BJ (cell line): ENCODE results near the gene TCN2. TPM values are rescaled to one million over a fixed set of nuclear protein-coding genes. Genes with fewer than 3 reads are reported as not detected.

Source experiments
- CTCF ChIA-PET: fragments of 350-600 bp; formaldehyde crosslinking; extraction: SDS; loops from one replicate; lab custom pipeline; 2021; ENCODE audit warnings: antibody characterized with exemption, inconsistent platforms; lab: Yijun Ruan, JAX
- POLR2A ChIA-PET: fragments of 300-600 bp; sonication (Branson Sonifier 250); formaldehyde crosslinking; extraction: SDS; loops from one replicate; lab custom pipeline; 2021; ENCODE audit warnings: antibody characterized with exemption; lab: Charles Lee
- DNase-seq: peaks from one replicate; pipeline ENCODE4 v3.0.0-alpha.2; 2011; ENCODE audit warnings: low read depth
- H3K27me3 ChIP-seq: 2 replicates; pipeline ENCODE4 v1.6.0; 2011; ENCODE audit warnings: low read length; ENCODE audit not compliant: control insufficient read depth, insufficient read depth
- H3K36me3 ChIP-seq: 2 replicates; pipeline ENCODE4 v1.5.1; 2011; ENCODE audit warnings: low read length; ENCODE audit not compliant: control insufficient read depth, insufficient read depth
- H3K4me3 ChIP-seq: 2 replicates; pipeline ENCODE4 v1.5.1; 2011; ENCODE audit warnings: low read depth, mild to moderate bottlenecking, control low read depth, low read length
- polyA plus RNA-seq: library from polyadenylated mRNA; depleted of rRNA; stranded (reverse); fragments of >200 nt; gene quantifications from 2 replicates; pipeline ENCODE4 v1.2.3, GENCODE V29; 2011
- TF ChIP-seq, protein P1 (sequence below): IDR thresholded peaks from 2 replicates; pipeline ENCODE4 v1.5.1; 2011; ENCODE audit warnings: low read depth, mild to moderate bottlenecking, control low read depth, inconsistent platforms, low read length, moderate library complexity; ENCODE audit not compliant: insufficient read depth

TCN2 gene
- polyA plus RNA-seq, 1 experiment = 15.8 TPM

DNA sequence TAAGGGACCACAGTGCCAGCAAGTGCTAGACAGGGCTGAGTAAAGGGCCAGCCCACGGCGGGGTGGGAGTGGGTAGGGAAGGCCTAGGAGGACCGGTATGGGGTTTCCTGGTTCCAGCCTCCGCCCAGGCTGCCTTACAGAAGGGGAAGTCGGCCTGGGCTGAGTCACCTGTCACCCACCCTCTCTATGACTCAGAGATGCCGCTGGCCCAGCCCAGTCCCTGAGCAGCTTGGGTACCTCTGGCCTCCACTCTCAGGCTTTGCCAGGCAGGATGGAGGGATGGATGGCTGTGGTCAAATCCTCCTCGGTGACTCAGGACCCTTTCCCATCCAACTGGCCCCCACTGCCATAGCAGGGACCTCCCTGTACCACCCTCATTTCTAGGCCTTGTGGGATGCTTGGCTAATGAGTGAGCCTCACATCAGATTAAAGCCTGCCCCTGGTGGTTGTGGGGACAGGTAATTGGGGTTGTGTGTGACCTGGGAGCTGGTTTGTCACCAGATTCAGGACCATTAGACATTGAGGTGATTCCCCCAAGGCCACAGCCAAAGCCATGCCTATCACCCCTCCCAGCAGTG is 42.5 kb downstream of the TCN2 start:
- no peak for DNase-seq
- Histone ChIP-seq H3K4me3 (no peak overlapping the region), H3K27me3 (no peaks in the 10 kb centered on the region), H3K36me3 (no peaks in the 10 kb centered on the region; the same call in 1 of the 2 replicates)
- POLR2A ChIA-PET = no interaction called here
- TF ChIP-seq, protein P1, sequence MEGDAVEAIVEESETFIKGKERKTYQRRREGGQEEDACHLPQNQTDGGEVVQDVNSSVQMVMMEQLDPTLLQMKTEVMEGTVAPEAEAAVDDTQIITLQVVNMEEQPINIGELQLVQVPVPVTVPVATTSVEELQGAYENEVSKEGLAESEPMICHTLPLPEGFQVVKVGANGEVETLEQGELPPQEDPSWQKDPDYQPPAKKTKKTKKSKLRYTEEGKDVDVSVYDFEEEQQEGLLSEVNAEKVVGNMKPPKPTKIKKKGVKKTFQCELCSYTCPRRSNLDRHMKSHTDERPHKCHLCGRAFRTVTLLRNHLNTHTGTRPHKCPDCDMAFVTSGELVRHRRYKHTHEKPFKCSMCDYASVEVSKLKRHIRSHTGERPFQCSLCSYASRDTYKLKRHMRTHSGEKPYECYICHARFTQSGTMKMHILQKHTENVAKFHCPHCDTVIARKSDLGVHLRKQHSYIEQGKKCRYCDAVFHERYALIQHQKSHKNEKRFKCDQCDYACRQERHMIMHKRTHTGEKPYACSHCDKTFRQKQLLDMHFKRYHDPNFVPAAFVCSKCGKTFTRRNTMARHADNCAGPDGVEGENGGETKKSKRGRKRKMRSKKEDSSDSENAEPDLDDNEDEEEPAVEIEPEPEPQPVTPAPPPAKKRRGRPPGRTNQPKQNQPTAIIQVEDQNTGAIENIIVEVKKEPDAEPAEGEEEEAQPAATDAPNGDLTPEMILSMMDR = no peak
- CTCF ChIA-PET = interaction anchor here (0.6 to 1.7 kb wide), 3 partner anchors 15 to 740 kb away, joined by 3 to 10 read pairs (median 4); partner anchors contain the start of gene SLC35E4

DNA sequence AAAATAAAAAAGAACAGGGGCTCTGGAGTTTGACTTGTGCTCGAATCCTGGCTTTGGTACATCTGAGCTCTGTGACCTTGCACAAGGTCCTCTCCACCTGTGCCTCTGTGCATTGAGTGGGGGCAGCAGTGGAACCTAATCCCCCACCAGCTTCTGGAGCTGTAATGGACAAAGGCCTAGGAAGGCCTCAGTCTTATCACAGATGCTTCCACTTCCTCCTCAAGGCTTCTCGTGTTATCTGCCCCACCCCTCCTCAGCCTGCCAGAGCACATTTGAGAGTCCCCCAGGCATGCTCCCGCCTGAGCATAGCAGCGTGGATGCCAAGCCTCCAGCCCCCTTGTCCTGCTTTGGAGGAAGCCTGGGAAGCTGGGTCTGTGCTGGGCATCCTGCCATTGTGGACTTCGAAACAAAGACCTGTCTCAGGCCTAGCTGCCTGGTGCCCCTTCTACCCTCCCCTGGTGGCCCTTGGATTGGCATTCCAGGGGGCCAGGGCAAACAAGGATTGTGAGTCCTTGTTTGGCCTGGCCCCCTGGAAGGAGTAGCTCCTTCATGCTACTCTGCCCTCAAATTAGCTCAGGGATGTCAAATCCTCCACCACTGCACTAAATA is 43.6 kb downstream of the TCN2 start:
- ChIA-PET CTCF (interaction anchor here (1.2 to 1.5 kb wide), 2 partner anchors 16 to 105 kb away, joined by 3 to 5 read pairs; partner anchors contain the start of gene SLC35E4), POLR2A (no interaction called here)
- no peak overlapping the region for H3K4me3 ChIP-seq
- H3K27me3 ChIP-seq = no peaks in the 10 kb centered on the region
- no peaks in the 10 kb centered on the region; the same call in 1 of the 2 replicates for H3K36me3 ChIP-seq
- TF ChIP-seq, protein P1 = no peak
- no peak for DNase-seq

DNA sequence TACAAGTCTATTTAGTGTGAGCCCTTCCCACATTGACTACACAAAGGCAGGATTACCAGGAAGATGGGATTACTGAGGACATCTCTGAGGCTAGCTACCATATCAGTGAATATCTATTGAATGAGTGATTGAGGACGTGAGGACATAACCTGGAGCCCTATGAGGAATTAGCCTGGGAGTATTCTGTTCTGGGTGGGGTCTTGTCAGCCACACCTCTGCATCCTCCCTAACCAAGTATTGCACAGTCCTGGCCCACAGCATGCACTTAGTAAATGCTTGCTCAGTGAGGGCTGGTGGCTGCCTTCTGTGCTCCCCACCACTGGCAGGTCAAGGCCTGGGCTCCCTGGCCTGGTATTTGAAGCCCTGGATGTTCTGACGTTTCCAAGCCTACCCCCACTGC is 45.9 kb downstream of the TCN2 start:
- ChIA-PET CTCF (interaction anchor here (0.6 kb wide), 1 partner anchor 9 kb away, joined by 4 read pairs; no protein-coding TSS in a partner anchor), POLR2A (no interaction called here)
- no peaks in the 10 kb centered on the region for H3K36me3 ChIP-seq
- H3K27me3 ChIP-seq = no peaks in the 10 kb centered on the region
- H3K4me3 ChIP-seq = no peak overlapping the region
- TF ChIP-seq, protein P1 = no peak
- no peak for DNase-seq

DNA sequence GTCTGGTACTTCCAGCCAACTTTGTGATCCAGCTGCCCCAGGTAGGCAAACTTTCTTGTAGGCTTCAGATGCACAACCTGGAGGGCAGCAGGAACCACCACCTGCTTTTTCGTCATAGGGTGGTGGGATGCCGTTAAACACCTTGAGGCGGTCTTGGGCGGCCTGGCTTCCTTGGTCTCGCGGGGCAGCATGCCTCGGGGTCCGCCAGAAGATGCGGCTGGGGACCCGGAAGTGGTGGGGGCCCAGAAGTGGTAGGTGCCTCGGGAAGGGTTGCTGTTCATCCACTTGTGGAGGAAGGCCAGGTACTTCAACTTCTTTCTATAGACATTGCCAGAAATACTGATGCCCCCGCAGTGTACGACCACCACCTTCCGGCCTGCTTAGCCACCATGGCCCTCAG is 47.4 kb downstream of the TCN2 start:
- CTCF ChIA-PET = interaction anchor here (0.6 to 1.7 kb wide), 3 partner anchors 13 to 23 kb away, joined by 3 to 5 read pairs (median 4); partner anchors contain the start of gene DUSP18
- Histone ChIP-seq H3K4me3 (no peak overlapping the region), H3K27me3 (no peaks in the 10 kb centered on the region), H3K36me3 (no peaks in the 10 kb centered on the region)
- POLR2A ChIA-PET = no interaction called here
- TF ChIP-seq, protein P1 = no peak
- DNase-seq = no peak

DNA sequence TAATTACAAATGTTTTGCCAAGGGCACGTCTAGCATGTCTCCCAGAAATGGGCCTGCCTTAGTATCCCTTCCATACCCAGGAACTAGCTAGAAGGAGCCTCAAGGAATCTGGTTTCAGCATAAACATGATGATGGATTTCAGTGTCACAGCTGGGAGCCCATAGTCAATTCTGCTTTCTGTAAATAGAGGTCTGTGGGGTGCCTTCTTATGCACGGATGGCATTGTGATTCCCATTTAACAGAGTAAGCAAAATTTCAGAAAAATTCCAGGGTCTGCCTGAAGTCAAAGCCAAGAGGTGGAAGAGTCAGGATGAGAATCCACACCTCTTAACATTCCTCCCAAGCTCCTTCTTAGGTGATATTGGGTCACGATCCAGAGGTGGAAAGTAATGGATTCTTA is 48.6 kb downstream of the TCN2 start:
- CTCF ChIA-PET = interaction anchor here (1.7 kb wide), 1 partner anchor 21 kb away, joined by 5 read pairs; no protein-coding TSS in a partner anchor
- TF ChIP-seq, protein P1 = no peak
- POLR2A ChIA-PET = interaction anchor here (0.6 to 0.7 kb wide), 2 partner anchors 14 to 50 kb away, joined by 3 read pairs; no protein-coding TSS in a partner anchor
- H3K27me3 ChIP-seq = no peaks in the 10 kb centered on the region
- no peak overlapping the region for H3K4me3 ChIP-seq
- no peaks in the 10 kb centered on the region for H3K36me3 ChIP-seq
- DNase-seq = no peak
